HFFc6 (cell line): ENCODE results near the gene KPTN. TPM values are rescaled to one million over a fixed set of nuclear protein-coding genes. Genes with fewer than 3 reads are reported as not detected.
A peak's percentile ranks its signal among the peaks of the same experiment; 100 is the strongest.

Source experiments
- DNase-seq: peaks from one replicate; pipeline ENCODE4 v3.0.0-alpha.2; 2018
- H3K27ac Mint-ChIP-seq: 2 replicates; pipeline ENCODE4 v1.8.0; 2020; ENCODE audit warnings: mild to moderate bottlenecking, mixed read lengths
- H3K27me3 Mint-ChIP-seq: 2 replicates; pipeline ENCODE4 v1.8.0; 2021; ENCODE audit warnings: mild to moderate bottlenecking, moderate library complexity, mixed read lengths; ENCODE audit not compliant: insufficient read depth
- H3K36me3 Mint-ChIP-seq: 2 replicates; pipeline ENCODE4 v1.8.0; 2021; ENCODE audit warnings: low read depth, mixed read lengths
- H3K4me1 Mint-ChIP-seq: 2 replicates; pipeline ENCODE4 v1.8.0; 2020; ENCODE audit warnings: low read depth, mixed read lengths
- H3K4me3 Mint-ChIP-seq: 2 replicates; pipeline ENCODE4 v1.8.0; 2020; ENCODE audit warnings: mild to moderate bottlenecking, moderate library complexity, mixed read lengths
- H3K9me3 Mint-ChIP-seq: 2 replicates; pipeline ENCODE4 v1.8.0; 2020; ENCODE audit warnings: mild to moderate bottlenecking, mixed read lengths
- CTCF ChIP-seq: fragments of 200-600 bp; sonication (generic); IDR thresholded peaks from 2 replicates; pipeline ENCODE4 v1.5.0; 2021; ENCODE audit warnings: antibody characterized with exemption, mild to moderate bottlenecking
- total RNA-seq, 6 experiments: library from RNA; stranded (reverse); fragmentation: NEBNext Ultra II Directional; extraction: Animal tissue kit (Norgen Biotek cat#: 25700); gene quantifications; 2 replicates in 1 of 6; 3 replicates in 5 of 6; pipeline ENCODE4 v1.2.3, GENCODE V29; 2021

The KPTN gene
- total RNA-seq, 6 experiments from 2014 or later, result 11.1 to 13.6 (median 12.4) TPM

GRCh38 chr19:47435196-47435595 lies 48.8 kb downstream of the KPTN start:
- Mint-ChIP-seq H3K4me1 (peaks cover 7% of the 10 kb centered on the region; the same call in 1 of the 2 replicates), H3K36me3 (no peaks in the 10 kb centered on the region), H3K27me3 (peaks cover 12% of the 10 kb centered on the region), H3K4me3 (peak overlapping the region; percentile 19; the same call in 1 of the 2 replicates), H3K27ac (no peak overlapping the region), H3K9me3 (no peaks in the 10 kb centered on the region)
- no peak for TF ChIP-seq CTCF
- no peak for DNase-seq

DNA sequence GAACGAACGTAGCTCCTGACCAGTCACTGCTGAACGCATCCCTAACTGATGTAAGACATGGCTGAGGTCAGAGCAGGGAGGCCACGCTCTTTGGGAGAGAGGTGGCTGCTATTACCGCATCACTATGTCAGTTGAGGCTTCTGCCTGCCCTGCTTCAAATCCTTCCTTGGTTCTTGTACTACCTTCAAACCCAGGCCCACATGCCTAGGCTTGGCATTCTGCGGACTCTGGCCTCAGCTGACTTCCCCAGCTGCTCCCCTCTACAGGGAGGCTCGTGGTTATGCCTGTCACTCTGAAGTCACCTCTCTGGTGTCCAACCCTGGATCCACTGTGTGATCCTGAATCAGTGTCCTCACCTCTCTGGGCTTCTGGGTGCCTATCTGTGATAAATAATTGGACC lies 49.9 kb downstream of the KPTN start:
- H3K27ac Mint-ChIP-seq, result no peak overlapping the region
- no peak for DNase-seq
- no peak for TF ChIP-seq CTCF
- H3K4me1 Mint-ChIP-seq, result peaks cover 7% of the 10 kb centered on the region; the same call in 1 of the 2 replicates
- no peak overlapping the region for H3K4me3 Mint-ChIP-seq
- H3K27me3 Mint-ChIP-seq, result peaks cover 9% of the 10 kb centered on the region
- H3K36me3 Mint-ChIP-seq, result no peaks in the 10 kb centered on the region
- H3K9me3 Mint-ChIP-seq, result no peaks in the 10 kb centered on the region

- TF ChIP-seq CTCF, result no peak
- H3K4me1 Mint-ChIP-seq, result peaks cover 7% of the 10 kb centered on the region; the same call in 1 of the 2 replicates
- no peaks in the 10 kb centered on the region for H3K9me3 Mint-ChIP-seq
- peaks cover 9% of the 10 kb centered on the region for H3K27me3 Mint-ChIP-seq
- H3K4me3 Mint-ChIP-seq, result no peak overlapping the region
- peak; percentile 22 for DNase-seq
- H3K27ac Mint-ChIP-seq, result no peak overlapping the region
- H3K36me3 Mint-ChIP-seq, result no peaks in the 10 kb centered on the region
Observed at GRCh38 chr19:47433121-47433520, 50.9 kb downstream of the KPTN start.

DNA sequence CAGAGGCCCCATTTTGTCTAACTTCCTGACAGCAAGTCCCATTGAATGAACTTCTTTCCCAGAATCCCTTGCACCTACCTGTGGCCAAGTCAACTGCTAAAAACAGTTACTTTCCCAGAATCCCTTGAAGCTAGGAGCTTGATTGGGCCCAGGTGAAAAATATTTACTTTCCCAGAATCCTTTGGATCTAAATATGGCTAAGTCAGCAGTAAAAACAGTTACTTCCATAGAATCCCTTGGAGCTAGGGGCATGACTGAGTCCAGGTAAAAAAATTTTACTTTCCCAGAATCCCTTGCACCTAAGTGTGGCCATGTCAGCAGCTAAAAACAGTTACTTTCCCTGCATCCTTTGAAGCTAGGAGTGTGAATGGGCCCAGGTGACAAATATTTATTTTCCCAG lies 51.5 kb downstream of the KPTN start:
- Mint-ChIP-seq H3K36me3 (no peaks in the 10 kb centered on the region), H3K27me3 (peaks cover 6% of the 10 kb centered on the region), H3K4me1 (peaks cover 7% of the 10 kb centered on the region; the same call in 1 of the 2 replicates), H3K27ac (no peak overlapping the region), H3K4me3 (no peak overlapping the region), H3K9me3 (no peaks in the 10 kb centered on the region)
- no peak for TF ChIP-seq CTCF
- DNase-seq, result no peak

DNA sequence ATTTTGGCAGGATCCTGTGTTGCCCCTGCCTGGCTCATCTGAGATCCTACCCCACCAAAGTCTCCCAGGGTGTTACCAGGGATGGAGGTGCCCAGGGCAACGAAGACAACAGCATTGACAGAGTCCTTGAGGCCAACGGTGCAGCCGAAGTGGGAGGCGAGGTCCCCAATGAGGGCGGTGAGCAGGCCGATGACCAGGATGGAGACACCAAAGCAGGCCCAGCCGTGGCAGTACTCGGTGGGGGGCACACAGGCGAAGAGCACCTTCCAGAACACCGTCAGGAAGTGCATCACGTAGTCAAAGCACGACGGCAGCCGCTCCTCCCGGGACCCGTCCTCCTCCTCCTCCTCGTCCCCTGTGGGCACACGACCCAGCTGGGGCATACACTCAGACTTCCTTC lies 51.9 kb downstream of the KPTN start:
- peaks cover 6% of the 10 kb centered on the region for H3K27me3 Mint-ChIP-seq
- no peak overlapping the region for H3K4me3 Mint-ChIP-seq
- H3K9me3 Mint-ChIP-seq, result no peaks in the 10 kb centered on the region

More for the DNA sequence above, 51.9 kb downstream of the KPTN start:
- H3K27ac Mint-ChIP-seq, result no peak overlapping the region
- H3K36me3 Mint-ChIP-seq, result no peaks in the 10 kb centered on the region
- H3K4me1 Mint-ChIP-seq, result peaks cover 6% of the 10 kb centered on the region; the same call in 1 of the 2 replicates
- no peak for DNase-seq
- no peak for TF ChIP-seq CTCF
